HG03521 (cell line): Measurements from ENCODE around the gene BDH2.
A peak's percentile ranks its signal among the peaks of the same experiment; 100 is the strongest.

ENCODE experiments used
- ATAC-seq: cut with Tn5 transposase; IDR thresholded peaks from one replicate; pipeline ENCODE4 v1.9.1; 2021; ENCODE audit warnings: mild to moderate bottlenecking, moderate library complexity; ENCODE audit not compliant: unreplicated experiment

Gene BDH2

DNA sequence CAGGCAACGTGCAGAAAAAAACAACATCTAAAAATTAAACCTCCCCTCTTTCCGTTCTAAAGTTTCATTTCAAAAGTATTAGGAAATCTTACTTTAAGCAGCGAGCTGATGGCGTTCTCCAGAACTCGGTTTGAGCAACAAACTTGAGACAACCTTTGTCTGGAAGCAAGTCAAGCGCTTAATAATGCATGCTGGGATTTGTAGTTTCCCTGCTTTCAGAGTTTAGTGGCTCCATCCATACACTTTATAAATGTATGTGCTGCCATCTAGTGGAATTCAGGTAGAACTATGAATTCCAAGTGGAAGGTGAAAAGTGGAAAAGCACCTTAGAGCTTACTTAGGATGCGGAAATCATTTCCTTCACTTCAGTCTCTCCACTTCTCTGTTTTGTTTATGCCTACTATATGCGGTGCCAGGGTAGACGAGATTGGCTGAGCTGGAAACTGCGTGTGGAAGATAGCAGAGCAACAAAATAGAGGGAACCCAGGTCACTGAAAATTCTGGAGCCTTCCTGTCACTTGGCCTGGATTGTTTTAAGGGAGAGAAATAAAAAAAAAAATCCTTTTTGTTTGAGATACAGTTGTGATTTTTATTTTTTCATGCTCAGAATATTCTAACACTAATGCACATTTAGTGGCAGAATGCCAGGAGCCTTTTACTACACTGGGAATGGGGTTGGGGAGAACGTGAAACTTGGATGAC, at the start of gene BDH2:
TSS of gene BDH2 (minus strand) at position 144 of the 702 bp plus-strand sequence. CDS start 3,580 bp downstream, outside the sequence.
- peak; percentile 97 for ATAC-seq

DNA sequence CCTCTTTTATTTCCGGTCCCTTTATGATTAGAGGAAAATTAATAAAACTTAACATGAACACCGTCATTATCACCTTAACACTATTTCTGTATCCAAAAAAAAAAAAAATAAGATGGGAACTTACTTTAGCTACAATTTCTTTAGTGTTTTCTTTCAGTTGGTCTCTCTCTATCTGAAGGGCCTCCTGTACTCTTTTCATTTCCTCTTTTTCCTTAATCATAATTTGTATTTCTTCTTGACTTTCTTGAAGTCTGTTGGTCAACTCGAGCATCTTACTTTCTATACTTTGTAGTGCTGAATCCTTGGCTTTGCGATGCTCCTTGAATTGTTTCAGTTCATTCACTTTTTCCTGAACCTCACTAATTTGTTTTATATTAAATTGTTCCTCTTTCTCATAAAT, 45.3 kb upstream of the BDH2 start:
- ATAC-seq, result no peak

DNA sequence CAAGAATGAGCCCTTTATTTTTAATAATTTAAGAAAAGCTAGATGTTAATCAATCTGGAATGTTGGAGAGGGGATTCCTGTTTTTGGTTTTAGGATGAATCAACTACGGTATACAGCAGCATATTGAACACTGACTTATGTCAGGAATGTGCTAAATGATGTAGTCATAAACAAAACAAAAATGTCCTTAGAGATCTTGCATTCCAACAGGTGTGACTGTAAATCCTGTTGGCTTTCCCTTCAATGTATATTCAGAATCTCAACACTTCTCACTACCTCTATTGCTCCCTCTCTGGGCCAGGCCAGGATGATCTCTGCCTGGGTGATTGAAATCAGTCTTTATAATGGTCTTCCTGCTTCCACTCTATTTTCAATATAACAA, 37.8 kb upstream of the BDH2 start:
- no peak for ATAC-seq

DNA sequence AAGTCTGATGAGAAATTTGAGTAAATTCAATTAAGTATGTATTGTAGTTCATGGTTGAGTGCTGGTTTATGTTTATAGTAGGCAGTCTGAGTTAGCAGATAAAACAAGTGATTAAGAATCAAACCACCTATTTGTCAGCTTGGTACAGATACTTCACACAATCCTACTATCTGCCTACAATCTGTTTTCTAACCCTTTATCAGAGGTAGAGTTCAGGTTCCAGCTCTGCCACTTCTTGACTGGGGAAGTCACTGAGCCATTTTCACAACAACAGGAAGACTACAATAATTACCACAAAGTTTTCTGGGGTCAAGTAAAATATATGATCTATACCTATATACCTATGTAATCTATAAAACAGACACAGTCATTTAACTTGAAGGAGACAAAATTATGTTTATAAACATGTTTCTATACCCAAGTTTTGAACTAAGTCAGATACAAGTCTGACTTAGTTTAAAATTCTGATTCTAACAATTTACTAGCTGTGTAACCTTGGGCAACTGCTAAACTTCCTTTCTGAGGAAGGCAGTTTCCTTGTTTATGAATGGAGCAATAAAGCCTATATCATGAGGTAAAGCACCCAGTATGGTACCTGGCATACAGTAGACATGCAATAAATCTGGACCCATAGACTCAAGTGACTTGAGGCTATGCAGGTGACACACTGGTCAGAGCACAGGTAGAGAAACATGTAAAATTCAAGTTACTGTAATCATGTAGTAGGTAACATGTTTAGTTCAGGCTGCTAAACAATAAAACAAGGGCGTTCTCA, 37.2 kb upstream of the BDH2 start:
- no peak for ATAC-seq

DNA sequence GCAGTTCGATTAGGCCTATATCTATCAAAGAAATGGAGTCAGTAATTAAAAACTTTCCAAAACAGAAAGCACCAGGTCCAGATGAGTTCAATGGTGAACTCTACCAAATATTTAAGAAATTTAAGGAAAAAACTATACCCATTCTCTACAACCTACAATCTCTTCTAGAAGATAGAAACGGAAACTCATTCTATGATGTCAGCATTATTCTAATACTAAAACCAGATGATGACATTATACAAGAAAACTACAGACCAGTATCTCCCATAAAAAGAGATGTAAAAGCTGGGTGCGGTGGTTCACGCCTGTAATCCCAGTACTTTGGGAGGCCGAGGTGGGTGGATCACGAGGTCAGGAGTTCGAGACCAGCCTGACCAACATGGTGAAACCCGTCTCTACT, 29.5 kb upstream of the BDH2 start:
- no peak for ATAC-seq

DNA sequence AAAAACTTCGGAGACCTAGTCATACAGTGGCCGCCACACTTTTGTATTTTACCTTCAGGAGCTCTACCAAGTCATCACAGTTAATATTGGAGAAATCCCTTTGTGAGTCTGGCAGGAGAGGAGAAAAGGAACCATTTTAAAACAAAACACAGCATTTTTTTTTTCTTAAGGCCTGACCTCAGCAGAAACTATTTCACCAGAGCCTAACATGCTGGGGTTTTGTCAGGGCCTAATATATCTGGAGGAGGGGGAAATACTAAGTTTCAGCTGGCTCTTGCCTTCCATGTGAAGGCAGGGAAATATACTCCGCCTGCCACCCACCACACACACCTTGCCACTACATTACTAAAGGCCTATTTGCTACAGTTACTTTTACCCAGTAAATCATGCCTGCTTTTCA, 26.5 kb upstream of the BDH2 start:
- ATAC-seq, result no peak

DNA sequence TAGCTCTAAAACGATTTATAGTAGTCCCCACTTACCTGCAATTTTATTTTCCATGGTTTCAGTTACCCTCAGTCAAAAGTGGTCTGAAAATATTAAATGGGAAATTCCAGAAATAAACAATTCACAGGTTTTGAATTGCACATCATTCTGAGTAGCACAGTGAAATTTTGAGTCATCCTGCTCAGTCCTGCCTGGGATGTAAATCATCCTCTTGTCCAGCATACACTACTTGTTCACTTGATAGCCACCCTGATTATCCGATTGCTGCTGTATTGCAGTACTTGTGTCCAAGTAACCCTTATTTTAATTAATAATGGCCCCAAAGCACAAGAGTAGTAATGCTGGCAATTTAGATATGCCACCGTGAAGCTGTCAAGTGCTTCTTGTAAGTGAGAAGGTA, 23.5 kb upstream of the BDH2 start:
- no peak for ATAC-seq

DNA sequence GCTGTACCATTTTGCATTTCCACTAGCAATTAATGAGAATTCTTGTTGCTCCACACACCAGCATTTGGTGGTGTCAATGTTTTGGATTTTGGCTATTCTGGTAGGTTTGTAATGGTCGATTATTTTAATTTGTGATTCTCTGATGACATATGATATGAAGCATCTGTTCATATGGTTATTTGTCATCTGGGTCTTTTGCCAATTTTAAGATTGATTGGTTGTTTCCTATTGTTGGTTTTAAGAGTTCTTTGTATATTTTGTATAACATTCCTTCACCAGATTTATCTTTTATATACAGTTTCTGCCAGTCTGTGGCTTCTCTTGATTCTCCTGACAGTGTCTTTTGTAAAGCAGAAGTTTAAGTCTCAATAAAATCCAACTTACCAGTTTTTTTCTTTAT, 18.5 kb upstream of the BDH2 start:
- no peak for ATAC-seq

DNA sequence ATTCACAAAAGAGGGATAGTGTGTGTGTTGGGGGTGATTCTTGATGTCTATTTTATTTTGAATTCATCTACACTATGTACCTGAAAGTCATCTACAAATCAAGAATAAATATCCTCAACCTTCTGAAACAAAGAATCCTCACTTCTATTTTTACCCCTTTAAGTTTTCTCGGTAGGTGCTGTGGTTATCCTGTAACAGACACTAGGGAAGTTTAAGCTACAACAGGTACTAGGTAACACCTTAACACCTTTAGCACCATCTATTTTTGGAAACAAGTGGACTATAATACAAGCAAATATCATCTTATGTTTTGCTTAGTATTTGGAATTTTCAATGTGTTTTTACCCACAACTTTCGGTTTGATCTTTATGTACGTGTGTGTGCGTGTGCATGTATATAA, 12.0 kb upstream of the BDH2 start:
- no peak for ATAC-seq

DNA sequence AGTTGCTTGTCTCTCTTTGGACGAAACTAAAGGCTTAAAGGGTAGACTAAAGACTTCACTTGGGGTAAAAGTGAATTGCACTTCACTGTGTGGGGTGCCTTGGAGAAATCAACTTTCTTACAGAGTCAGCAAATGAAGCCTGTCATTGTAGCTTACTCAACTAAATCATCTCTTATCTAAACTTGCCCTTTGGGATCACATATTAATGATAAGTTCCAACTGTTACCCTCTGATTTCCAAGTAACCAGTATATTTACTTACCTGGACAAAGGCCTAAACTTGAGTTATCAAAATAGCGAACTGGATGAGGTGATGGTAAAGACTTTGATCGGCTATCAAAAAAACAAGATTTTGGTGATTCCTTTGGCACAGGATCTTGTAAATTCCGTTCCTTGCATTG, 8.9 kb upstream of the BDH2 start:
- ATAC-seq, result no peak

DNA sequence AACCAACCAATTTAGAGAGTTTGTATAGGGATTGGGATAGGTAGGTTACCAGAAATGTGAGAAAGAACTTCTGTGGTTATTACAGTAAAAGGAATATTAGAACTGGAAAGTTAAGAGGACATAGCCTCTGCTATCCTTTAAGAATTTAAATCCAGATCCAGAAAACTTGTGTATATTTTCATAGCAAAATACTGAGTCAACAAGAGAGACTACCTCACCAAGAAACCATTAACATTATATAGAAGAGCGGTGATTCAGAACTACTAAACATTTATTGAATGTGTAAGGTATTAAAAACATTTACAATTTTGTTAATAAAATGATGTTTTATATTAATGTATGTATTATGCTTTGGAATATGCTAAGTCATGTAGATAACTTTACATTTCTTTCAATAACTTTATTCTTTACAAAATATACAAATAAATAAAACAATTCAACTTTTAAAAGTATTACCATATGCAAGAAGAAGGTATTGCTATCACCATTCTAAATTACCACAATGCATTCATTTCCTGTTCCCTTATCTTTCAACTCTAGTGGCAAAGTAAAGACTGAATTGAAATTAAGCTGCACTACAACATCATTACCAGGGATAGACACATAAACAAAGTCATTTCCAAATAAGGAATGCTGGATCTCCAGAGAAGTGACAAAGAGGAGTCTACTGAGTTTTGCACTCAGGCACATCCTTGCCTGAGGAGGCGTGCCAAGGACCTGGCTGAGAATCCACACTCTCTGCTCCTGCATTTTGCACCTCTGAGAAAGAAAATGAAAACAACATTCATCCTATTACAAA, 6.1 kb upstream of the BDH2 start:
- ATAC-seq, result no peak

DNA sequence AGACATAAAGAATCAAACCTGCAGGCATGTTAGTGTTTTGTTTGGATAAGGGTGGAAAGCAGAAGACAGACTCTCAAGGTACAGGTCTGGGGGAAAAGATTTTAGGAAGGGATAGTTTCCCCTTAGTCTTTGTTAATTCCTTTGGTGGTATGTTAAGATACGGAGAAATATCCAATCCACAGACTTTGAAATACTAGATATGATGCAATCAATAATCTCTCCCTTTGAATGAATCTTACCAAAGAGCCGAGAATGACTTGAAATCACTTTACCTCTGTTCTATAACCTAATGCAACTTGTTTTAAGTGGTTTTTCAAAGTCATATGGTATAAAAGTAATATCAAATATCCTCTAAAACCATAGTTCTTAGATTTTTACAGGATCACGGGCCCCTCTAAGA, 5.3 kb upstream of the BDH2 start:
- no peak for ATAC-seq

DNA sequence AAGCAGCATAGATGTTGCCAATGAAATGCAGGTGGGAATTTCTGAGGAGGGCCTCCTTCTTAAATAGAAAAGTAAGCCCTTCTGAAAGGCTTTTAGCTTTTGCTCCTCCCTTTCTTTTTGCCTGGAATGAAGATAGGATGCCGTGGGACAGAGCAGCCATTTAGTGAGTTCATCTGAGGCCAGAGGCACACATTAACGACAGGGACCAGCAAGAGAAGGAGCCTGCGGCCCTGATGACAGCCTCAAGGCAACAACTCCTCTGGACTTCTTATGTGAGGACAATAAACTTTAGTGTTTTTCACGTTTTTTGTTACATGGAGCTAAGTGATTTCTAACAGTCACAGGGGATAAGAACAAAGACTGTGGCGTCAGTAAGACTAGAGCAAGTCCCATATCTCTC, 1.1 kb upstream of the BDH2 start:
- ATAC-seq, result no peak

DNA sequence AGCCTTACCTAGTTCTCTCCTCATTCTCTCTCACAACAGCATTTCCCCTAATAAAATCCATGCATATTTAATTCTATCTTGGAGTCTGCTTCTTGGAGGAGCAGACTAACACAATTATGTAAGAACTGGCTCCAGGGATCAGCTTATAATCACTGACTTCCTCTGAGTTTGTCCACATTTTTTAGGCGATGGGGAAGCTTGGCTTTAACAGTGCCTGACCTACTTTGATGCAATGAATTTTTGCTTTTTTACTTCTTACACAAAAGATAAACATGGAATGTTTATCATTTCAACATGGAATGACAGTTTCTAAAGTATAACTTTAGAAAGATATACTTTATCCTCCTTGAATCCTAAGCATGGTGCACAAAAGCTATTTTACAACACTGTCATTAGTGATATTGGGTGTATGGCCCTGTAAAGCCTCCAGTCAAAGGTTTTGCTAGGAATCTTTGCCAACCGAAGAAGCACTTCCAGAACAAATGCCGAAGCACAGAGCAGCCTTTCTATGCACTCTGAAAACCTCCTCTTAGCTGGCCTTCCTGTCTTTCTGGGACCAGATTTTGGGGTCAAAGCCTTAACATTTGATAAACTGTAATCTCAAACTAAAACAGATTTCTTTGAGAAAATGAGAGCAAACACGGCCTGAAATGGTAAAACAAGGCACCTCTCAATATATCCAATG, 736 bp downstream of the BDH2 start:
- ATAC-seq, result no peak

DNA sequence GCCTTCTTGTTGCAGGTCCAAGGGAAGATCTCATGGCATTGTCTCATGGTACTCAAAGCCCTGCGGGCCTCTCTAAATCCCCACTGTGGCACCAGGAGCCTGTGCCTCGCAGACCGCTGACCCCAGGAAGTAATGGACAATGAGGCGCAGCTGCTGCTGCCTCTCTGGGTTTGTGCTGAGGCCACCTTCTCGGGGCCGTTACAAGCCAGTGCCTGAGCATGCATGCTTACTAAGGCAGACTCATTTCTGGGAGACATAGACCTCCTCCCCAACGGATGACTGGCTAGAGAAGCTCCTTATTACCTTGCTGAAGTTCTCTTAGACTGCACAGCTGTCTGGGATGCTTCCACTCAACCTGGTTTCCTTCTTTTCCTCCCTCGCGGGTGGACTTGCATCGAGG, 1.3 kb downstream of the BDH2 start:
- ATAC-seq, result no peak

DNA sequence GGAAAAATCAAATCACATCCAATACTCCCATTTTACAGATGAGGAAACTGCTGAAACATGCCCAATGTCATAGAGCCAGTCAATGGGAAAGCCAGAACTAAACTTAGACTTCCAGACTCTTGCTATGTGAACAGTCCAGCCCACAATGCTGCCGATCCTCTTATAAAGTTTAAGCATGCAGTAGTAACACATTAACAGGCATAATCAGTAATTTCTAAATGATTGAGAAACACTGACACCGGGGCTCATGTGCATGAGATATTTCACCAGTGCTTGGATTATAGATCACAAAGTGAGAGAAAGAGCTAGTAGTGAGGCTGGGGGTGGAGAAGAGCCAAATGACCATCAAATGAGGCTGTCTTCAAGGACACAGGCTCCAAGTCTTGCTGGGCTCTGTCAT, 2.5 kb downstream of the BDH2 start:
- ATAC-seq, result no peak

DNA sequence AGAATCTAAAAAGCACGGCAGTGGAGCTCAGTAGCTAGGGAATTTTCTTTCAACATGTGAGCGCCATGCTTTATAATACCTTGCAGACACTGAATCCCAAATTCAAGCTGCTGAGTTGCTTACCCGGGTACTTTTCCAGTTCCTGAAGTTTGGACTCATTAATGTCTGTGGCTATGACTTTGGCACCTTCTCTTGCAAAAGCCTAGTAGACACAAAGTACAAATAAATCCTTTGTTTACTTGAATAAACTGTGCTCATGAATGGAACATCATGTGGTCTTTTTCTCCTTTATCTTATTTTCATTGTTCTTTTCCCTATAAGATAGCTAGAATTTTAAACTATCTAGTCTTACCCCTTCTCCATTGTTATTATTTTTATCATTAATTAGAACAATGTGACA, 4.6 kb downstream of the BDH2 start:
- ATAC-seq, result no peak

DNA sequence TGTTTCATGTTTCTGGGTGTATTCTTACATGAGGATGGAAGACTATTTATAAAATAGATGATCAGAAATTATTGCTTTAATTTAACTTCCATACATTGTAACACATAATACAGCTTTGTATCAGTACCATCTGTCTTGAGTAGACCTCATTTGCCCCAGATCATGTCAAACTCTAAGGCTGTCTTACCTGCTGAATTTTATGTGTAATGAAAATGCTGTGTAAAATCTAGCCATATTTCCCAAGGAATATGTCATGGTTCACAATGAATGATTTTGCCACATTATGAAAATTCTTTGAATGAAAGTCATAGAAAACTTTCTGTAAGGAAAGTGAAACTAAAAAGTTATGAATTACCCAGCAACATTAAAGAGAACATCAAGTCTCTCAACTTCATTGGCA, 7.4 kb downstream of the BDH2 start:
- ATAC-seq, result no peak

DNA sequence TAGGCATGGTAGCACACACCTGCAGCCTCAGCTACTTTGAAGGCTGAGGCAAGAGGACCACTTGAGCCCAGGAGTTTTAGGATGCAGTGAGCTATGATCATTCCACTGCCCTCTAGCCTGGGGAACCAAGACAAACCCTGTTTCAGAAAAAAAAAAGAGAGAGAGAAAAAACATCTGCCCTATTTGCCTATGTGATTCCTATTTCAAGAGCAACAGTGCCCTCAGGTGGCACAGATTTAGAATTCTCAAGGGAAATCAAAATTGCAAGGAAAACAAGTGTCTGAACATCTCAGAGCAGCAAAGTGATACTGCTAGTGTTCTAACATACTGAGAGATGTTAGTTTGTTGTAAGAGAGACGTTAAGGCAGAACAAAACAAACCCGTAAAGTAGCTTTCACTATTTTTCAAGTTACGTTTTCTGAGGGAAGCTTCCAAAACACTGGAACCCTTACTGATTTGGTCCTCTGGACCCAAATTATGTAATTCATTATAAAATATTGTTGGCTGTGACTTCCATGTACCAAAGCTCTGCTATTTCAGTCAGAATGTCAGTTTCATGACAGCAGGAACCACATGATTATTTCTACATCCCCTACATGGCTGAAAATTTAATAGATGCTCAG, 7.9 kb downstream of the BDH2 start:
- peak; percentile 76 for ATAC-seq

DNA sequence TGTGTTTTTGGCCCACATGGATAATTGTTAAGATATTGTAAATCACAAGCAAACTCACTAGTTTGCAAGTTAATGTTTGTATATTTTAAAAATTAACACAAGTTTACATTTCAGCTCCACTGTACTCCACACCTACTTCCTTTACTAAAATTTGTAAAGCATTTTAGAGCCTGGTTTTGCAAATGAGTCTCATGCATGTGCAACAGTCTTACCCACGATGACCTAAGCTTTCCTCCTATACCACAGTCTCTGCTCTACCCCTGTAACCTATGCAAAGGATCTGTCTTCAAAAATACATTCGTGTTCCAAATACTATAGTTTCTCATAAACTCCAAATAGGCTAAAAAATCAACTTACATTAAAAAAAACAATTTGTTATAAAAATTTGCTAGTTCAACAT, 10.2 kb downstream of the BDH2 start:
- no peak for ATAC-seq

DNA sequence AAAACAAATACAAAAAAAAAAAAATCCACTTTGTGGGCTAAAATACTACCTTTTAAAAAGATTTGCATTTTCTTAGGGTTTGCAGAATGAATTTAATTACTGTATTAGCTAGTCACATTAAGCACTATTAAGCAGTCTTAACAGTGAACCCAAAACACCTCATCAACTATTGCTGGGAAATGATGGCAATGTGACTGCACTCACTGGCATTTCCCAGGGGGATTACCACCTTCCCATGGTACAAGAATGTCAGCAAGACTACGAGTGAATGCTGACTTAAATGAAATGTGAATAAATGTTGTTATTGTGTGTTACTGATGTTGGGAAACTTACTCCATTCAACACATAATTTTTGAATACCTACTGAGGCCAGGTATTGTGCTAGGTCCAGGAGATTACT, 13.1 kb downstream of the BDH2 start:
- ATAC-seq, result no peak
